ENCODE results near the gene MTUS2. TPM values are rescaled to one million over a fixed set of nuclear protein-coding genes. Genes with fewer than 3 reads are reported as not detected.

MTUS2 gene
- total RNA-seq, 4 donors from 2014 or later = 0.08 to 0.57 TPM; not detected in 2

GRCh38 chr13:29294821-29295220 lies 474.7 kb downstream of the MTUS2 start:
- H3K36me3 ChIP-seq = no peaks in the 10 kb centered on the region
- H3K9me3 ChIP-seq = no peaks in the 10 kb centered on the region
- no peak overlapping the region for H3K27ac ChIP-seq
- no peaks in the 10 kb centered on the region for H3K27me3 ChIP-seq
- intact Hi-C loops (cut with DNase I) = no loop called here
- no peaks in the 10 kb centered on the region for H3K4me1 ChIP-seq
- DNase-seq = no peak
- WGBS, 2 donors = 0% methylated on average over 1 of the region's 1 CpG
- no peak for TF ChIP-seq CTCF (IDR thresholded peaks at IDR 0.05)
- no peak for TF ChIP-seq POLR2A (IDR thresholded peaks at IDR 0.05)
- H3K4me3 ChIP-seq = no peak overlapping the region

- Histone ChIP-seq H3K36me3 (no peaks in the 10 kb centered on the region), H3K27ac (no peak overlapping the region), H3K4me1 (no peaks in the 10 kb centered on the region), H3K4me3 (no peak overlapping the region), H3K9me3 (peaks cover 0 to 12% (median 0%) of the 10 kb centered on the region in 3 donors), H3K27me3 (no peaks in the 10 kb centered on the region)
- DNase-seq = no peak
- no peak for TF ChIP-seq POLR2A (IDR thresholded peaks at IDR 0.05)
- TF ChIP-seq CTCF (IDR thresholded peaks at IDR 0.05) = no peak
- 27 to 40% methylated on average over 1 of the region's 1 CpG for WGBS, 2 donors
- intact Hi-C loops (cut with DNase I) = no loop called here
Measured at GRCh38 chr13:29301027-29301426, 480.9 kb downstream of the MTUS2 start.

- peaks cover 0 to 36% (median 0%) of the 10 kb centered on the region in 3 donors for H3K9me3 ChIP-seq
- intact Hi-C loops (cut with DNase I) = no loop called here
Measured at GRCh38 chr13:29304148-29304547, 484.0 kb downstream of the MTUS2 start.

GRCh38 chr13:29310806-29311205 lies 490.7 kb downstream of the MTUS2 start:
- Histone ChIP-seq H3K36me3 (no peaks in the 10 kb centered on the region), H3K27ac (no peak overlapping the region), H3K9me3 (peaks cover 0 to 24% (median 0%) of the 10 kb centered on the region in 3 donors), H3K4me3 (no peak overlapping the region), H3K4me1 (no peaks in the 10 kb centered on the region), H3K27me3 (no peaks in the 10 kb centered on the region)
- WGBS, 2 donors = 68 to 76% methylated on average over 2 of the region's 2 CpGs
- DNase-seq = no peak
- intact Hi-C loops (cut with DNase I) = no loop called here
- TF ChIP-seq CTCF (IDR thresholded peaks at IDR 0.05) (no peak), POLR2A (IDR thresholded peaks at IDR 0.05) (no peak)

More at GRCh38 chr13:29304148-29304547, 484.0 kb downstream of the MTUS2 start:
- Histone ChIP-seq H3K36me3 (no peaks in the 10 kb centered on the region), H3K4me3 (no peak overlapping the region), H3K4me1 (no peaks in the 10 kb centered on the region), H3K27ac (no peak overlapping the region), H3K27me3 (no peaks in the 10 kb centered on the region)
- DNase-seq = no peak
- TF ChIP-seq CTCF (IDR thresholded peaks at IDR 0.05) (no peak), POLR2A (IDR thresholded peaks at IDR 0.05) (no peak)

- intact Hi-C loops (cut with DNase I) = no loop called here
- H3K4me1 ChIP-seq = no peaks in the 10 kb centered on the region
- WGBS, 2 donors = 53 to 79% methylated on average over 2 of the region's 2 CpGs
Measured at GRCh38 chr13:29315847-29316246, 495.7 kb downstream of the MTUS2 start.

More at GRCh38 chr13:29315847-29316246, 495.7 kb downstream of the MTUS2 start:
- no peaks in the 10 kb centered on the region for H3K27me3 ChIP-seq
- H3K9me3 ChIP-seq = no peaks in the 10 kb centered on the region
- TF ChIP-seq POLR2A (IDR thresholded peaks at IDR 0.05) (no peak), CTCF (IDR thresholded peaks at IDR 0.05) (no peak)
- H3K27ac ChIP-seq = no peak overlapping the region
- H3K36me3 ChIP-seq = no peaks in the 10 kb centered on the region
- H3K4me3 ChIP-seq = no peak overlapping the region
- no peak for DNase-seq
